ENCODE data around the gene APOL6.
"Not testable (repeated sequence)": the region's sequence is repeated elsewhere in the genome, so short reads cannot be mapped to it uniquely, and the experiment has no call there.

Gene APOL6

GRCh38 chr22:35677460-35678187, 29.4 kb downstream of the APOL6 start:
- DNase-seq (ENCODE audit: low read depth): no peak

- DNase-seq (ENCODE audit: low read depth): no peak
Observed at GRCh38 chr22:35678836-35679235, 30.6 kb downstream of the APOL6 start.

GRCh38 chr22:35679492-35679891, 31.2 kb downstream of the APOL6 start:
- peak; percentile 39 for DNase-seq (ENCODE audit: low read depth)

- no peak for DNase-seq (ENCODE audit: low read depth)
Observed at GRCh38 chr22:35681454-35682052, 33.3 kb downstream of the APOL6 start.

GRCh38 chr22:35683560-35683959, 35.3 kb downstream of the APOL6 start:
- no peak for DNase-seq (ENCODE audit: low read depth)

- DNase-seq (ENCODE audit: low read depth): no peak
Observed at GRCh38 chr22:35684270-35684700, 36.0 kb downstream of the APOL6 start.

GRCh38 chr22:35684732-35685131, 36.5 kb downstream of the APOL6 start:
- no peak for DNase-seq (ENCODE audit: low read depth)

GRCh38 chr22:35685731-35686130, 37.5 kb downstream of the APOL6 start:
- no peak for DNase-seq (ENCODE audit: low read depth)

GRCh38 chr22:35686298-35686697, 38.1 kb downstream of the APOL6 start:
- no peak for DNase-seq (ENCODE audit: low read depth)

- no peak for DNase-seq (ENCODE audit: low read depth)
Observed at GRCh38 chr22:35687461-35687860, 39.2 kb downstream of the APOL6 start.

- DNase-seq (ENCODE audit: low read depth): no peak
Observed at GRCh38 chr22:35688913-35689675, 40.8 kb downstream of the APOL6 start.

GRCh38 chr22:35690001-35690400, 41.8 kb downstream of the APOL6 start:
- DNase-seq (ENCODE audit: low read depth): no peak

- DNase-seq (ENCODE audit: low read depth): no peak
Observed at GRCh38 chr22:35695202-35695601, 47.0 kb downstream of the APOL6 start.

GRCh38 chr22:35697142-35697541, 48.9 kb downstream of the APOL6 start:
- no peak for DNase-seq (ENCODE audit: low read depth)

- DNase-seq (ENCODE audit: low read depth): not testable (repeated sequence)
Observed at GRCh38 chr22:35699852-35700251, 51.6 kb downstream of the APOL6 start.

GRCh38 chr22:35703861-35704584, 55.8 kb downstream of the APOL6 start:
- DNase-seq (ENCODE audit: low read depth): no peak

- DNase-seq (ENCODE audit: low read depth): no peak
Observed at GRCh38 chr22:35705141-35705540, 56.9 kb downstream of the APOL6 start.

GRCh38 chr22:35708453-35708852, 60.2 kb downstream of the APOL6 start:
- no peak for DNase-seq (ENCODE audit: low read depth)

- no peak for DNase-seq (ENCODE audit: low read depth)
Observed at GRCh38 chr22:35708917-35709316, 60.7 kb downstream of the APOL6 start.

GRCh38 chr22:35711336-35711735, 63.1 kb downstream of the APOL6 start:
- DNase-seq (ENCODE audit: low read depth): no peak

GRCh38 chr22:35712672-35713071, 64.4 kb downstream of the APOL6 start:
- no peak for DNase-seq (ENCODE audit: low read depth)

GRCh38 chr22:35717572-35717971, 69.3 kb downstream of the APOL6 start, which contains the start of gene APOL5:
TSS of gene APOL5 (plus strand) at chr22:35717872. CDS start at chr22:35717872, 0 bp downstream.
- no peak for DNase-seq (ENCODE audit: low read depth)

All from activated gamma-delta T cell treated with anti-CD3 and anti-CD28 coated beads, Interleukin-2, amount 50 U/mL, for 16 hours (primary cell).